ENCODE data around the gene HELZ. TPM values are rescaled to one million over a fixed set of nuclear protein-coding genes. Genes with fewer than 3 reads are reported as not detected.

Gene HELZ
- total and polyA plus RNA-seq, 2 donors (not counting 1 experiment from before 2014, with no cell fraction given) = 18.9 to 28.1 TPM

DNA sequence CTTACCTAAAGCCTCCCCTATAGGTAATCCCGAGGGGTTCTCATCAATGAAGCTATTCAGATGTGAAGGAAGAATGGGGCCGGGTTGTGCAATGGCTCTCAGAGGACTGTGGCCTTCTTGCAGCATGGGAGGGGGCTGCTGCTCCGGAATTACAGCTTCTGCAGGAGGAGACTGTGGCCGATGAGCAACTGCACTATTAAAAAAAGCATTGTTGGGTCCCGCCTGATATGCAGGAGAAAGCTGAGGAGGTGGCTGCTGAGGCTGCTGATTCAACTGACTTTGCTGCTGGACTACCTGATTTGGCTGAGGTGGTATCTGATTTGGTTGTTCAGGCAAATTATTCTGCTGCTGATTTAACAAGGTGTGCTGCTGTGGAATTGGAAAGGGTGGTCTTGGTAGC, 135.9 kb downstream of the HELZ start:
- no peaks in the 10 kb centered on the region for H3K79me2 ChIP-seq (ENCODE audit: control insufficient read depth, insufficient read depth, low read length)
- peaks cover 8% of the 10 kb centered on the region for H3K36me3 ChIP-seq (ENCODE audit: control insufficient read depth, insufficient read depth, low read length)
- no peak overlapping the region for H3K4me3 ChIP-seq (replicated peaks in 1 of 4; ENCODE audit: control extremely low read depth in 1 of 4, insufficient read depth in 1 of 4, low read depth in 3 of 4, low read length in 4 of 4)
- H3K9me3 ChIP-seq (ENCODE audit: control insufficient read depth, insufficient read depth, low read depth, low read length) = no peaks in the 10 kb centered on the region
- no peaks in the 10 kb centered on the region for H3K27me3 ChIP-seq (ENCODE audit: control insufficient read depth, insufficient read depth, low read length)
- H3K4me2 ChIP-seq (ENCODE audit: extremely low read depth, insufficient read depth, low read length) = no peak overlapping the region
- H3K4me1 ChIP-seq (ENCODE audit: control insufficient read depth, extremely low read depth, insufficient read depth, low read length) = peaks cover 2% of the 10 kb centered on the region
- H4K20me1 ChIP-seq (ENCODE audit: control insufficient read depth, extremely low read depth, insufficient read depth, low read length) = no peaks in the 10 kb centered on the region
- H3K9ac ChIP-seq (ENCODE audit: insufficient read depth, low read length) = no peak overlapping the region
- H3K27ac ChIP-seq (ENCODE audit: insufficient read depth, low read length) = no peak overlapping the region
- no peak for DNase-seq (ENCODE audit: low read depth in 2 of 2)
- H2AFZ ChIP-seq (ENCODE audit: low read length) = no peak overlapping the region
- TF ChIP-seq EZH2 (IDR thresholded peaks at IDR 0.05; ENCODE audit: low read length, missing control alignments) = no peak
- TF ChIP-seq, protein P1, sequence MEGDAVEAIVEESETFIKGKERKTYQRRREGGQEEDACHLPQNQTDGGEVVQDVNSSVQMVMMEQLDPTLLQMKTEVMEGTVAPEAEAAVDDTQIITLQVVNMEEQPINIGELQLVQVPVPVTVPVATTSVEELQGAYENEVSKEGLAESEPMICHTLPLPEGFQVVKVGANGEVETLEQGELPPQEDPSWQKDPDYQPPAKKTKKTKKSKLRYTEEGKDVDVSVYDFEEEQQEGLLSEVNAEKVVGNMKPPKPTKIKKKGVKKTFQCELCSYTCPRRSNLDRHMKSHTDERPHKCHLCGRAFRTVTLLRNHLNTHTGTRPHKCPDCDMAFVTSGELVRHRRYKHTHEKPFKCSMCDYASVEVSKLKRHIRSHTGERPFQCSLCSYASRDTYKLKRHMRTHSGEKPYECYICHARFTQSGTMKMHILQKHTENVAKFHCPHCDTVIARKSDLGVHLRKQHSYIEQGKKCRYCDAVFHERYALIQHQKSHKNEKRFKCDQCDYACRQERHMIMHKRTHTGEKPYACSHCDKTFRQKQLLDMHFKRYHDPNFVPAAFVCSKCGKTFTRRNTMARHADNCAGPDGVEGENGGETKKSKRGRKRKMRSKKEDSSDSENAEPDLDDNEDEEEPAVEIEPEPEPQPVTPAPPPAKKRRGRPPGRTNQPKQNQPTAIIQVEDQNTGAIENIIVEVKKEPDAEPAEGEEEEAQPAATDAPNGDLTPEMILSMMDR (conservative IDR thresholded peaks at IDR 0.05 in 1 of 2, IDR thresholded peaks at IDR 0.05 in 1 of 2; ENCODE audit: low read depth in 1 of 2, low read length in 2 of 2) = no peak

GRCh38 chr17:67107811-67108775, 136.9 kb downstream of the HELZ start:
- Histone ChIP-seq H3K4me2 (ENCODE audit: extremely low read depth, insufficient read depth, low read length) (no peak overlapping the region), H3K27ac (ENCODE audit: insufficient read depth, low read length) (no peak overlapping the region), H3K9ac (ENCODE audit: insufficient read depth, low read length) (no peak overlapping the region), H3K4me1 (ENCODE audit: control insufficient read depth, extremely low read depth, insufficient read depth, low read length) (peaks cover 2% of the 10 kb centered on the region), H4K20me1 (ENCODE audit: control insufficient read depth, extremely low read depth, insufficient read depth, low read length) (no peaks in the 10 kb centered on the region), H3K9me3 (ENCODE audit: control insufficient read depth, insufficient read depth, low read depth, low read length) (no peaks in the 10 kb centered on the region), H3K4me3 (replicated peaks in 1 of 4; ENCODE audit: control extremely low read depth in 1 of 4, insufficient read depth in 1 of 4, low read depth in 3 of 4, low read length in 4 of 4) (no peak overlapping the region), H2AFZ (ENCODE audit: low read length) (no peak overlapping the region), H3K36me3 (ENCODE audit: control insufficient read depth, insufficient read depth, low read length) (peaks cover 8% of the 10 kb centered on the region), H3K79me2 (ENCODE audit: control insufficient read depth, insufficient read depth, low read length) (no peaks in the 10 kb centered on the region), H3K27me3 (ENCODE audit: control insufficient read depth, insufficient read depth, low read length) (no peaks in the 10 kb centered on the region)
- DNase-seq (ENCODE audit: low read depth in 2 of 2) = peak in 1 of 2 donors; percentile 36
- TF ChIP-seq, protein P1 (conservative IDR thresholded peaks at IDR 0.05 in 1 of 2, IDR thresholded peaks at IDR 0.05 in 1 of 2; ENCODE audit: low read depth in 1 of 2, low read length in 2 of 2) = no peak
- no peak for TF ChIP-seq EZH2 (IDR thresholded peaks at IDR 0.05; ENCODE audit: low read length, missing control alignments)

- H3K4me3 ChIP-seq (replicated peaks in 1 of 4; ENCODE audit: control extremely low read depth in 1 of 4, insufficient read depth in 1 of 4, low read depth in 3 of 4, low read length in 4 of 4) = no peak overlapping the region
- no peak overlapping the region for H2AFZ ChIP-seq (ENCODE audit: low read length)
- no peaks in the 10 kb centered on the region for H3K79me2 ChIP-seq (ENCODE audit: control insufficient read depth, insufficient read depth, low read length)
- no peak overlapping the region for H3K9ac ChIP-seq (ENCODE audit: insufficient read depth, low read length)
- peaks cover 8% of the 10 kb centered on the region for H3K36me3 ChIP-seq (ENCODE audit: control insufficient read depth, insufficient read depth, low read length)
- H3K27ac ChIP-seq (ENCODE audit: insufficient read depth, low read length) = no peak overlapping the region
- DNase-seq (ENCODE audit: low read depth in 2 of 2) = no peak
- peaks cover 4% of the 10 kb centered on the region for H4K20me1 ChIP-seq (ENCODE audit: control insufficient read depth, extremely low read depth, insufficient read depth, low read length)
- TF ChIP-seq EZH2 (IDR thresholded peaks at IDR 0.05; ENCODE audit: low read length, missing control alignments) = no peak
- TF ChIP-seq, protein P1 (conservative IDR thresholded peaks at IDR 0.05 in 1 of 2, IDR thresholded peaks at IDR 0.05 in 1 of 2; ENCODE audit: low read depth in 1 of 2, low read length in 2 of 2) = no peak
- H3K4me2 ChIP-seq (ENCODE audit: extremely low read depth, insufficient read depth, low read length) = no peak overlapping the region
- peaks cover 2% of the 10 kb centered on the region for H3K4me1 ChIP-seq (ENCODE audit: control insufficient read depth, extremely low read depth, insufficient read depth, low read length)
- no peaks in the 10 kb centered on the region for H3K27me3 ChIP-seq (ENCODE audit: control insufficient read depth, insufficient read depth, low read length)
- H3K9me3 ChIP-seq (ENCODE audit: control insufficient read depth, insufficient read depth, low read depth, low read length) = no peaks in the 10 kb centered on the region
Measured at GRCh38 chr17:67107171-67107570, 137.8 kb downstream of the HELZ start.

Data from fibroblast of lung (primary cell).